ENCODE measurements around the gene PEX16. TPM values are rescaled to one million over a fixed set of nuclear protein-coding genes. Genes with fewer than 3 reads are reported as not detected.

PEX16 gene
- total and polyA plus RNA-seq, 10 donors = 29.2 to 50.1 (median 34.9) TPM

- DNase-seq = no peak
- H3K4me3 ChIP-seq = no peak overlapping the region
- WGBS, 5 donors = 86 to 93% (median 89%) methylated on average over 16 to 22 of the region's 22 CpGs
- no peaks in the 10 kb centered on the region for H3K27me3 ChIP-seq (replicated peaks in 1 of 7)
- intact Hi-C loops (cut with DNase I; ENCODE audit: low total_unique reads) = no loop called here
- TF ChIP-seq POLR2A (IDR thresholded peaks at IDR 0.05) (no peak), CTCF (IDR thresholded peaks at IDR 0.05 in 8 of 11, conservative IDR thresholded peaks at IDR 0.05 in 3 of 11) (no peak), POLR2AphosphoS5 (IDR thresholded peaks at IDR 0.05) (no peak)
- H3K27ac ChIP-seq = no peak overlapping the region
- peaks cover 13 to 47% (median 22%) of the 10 kb centered on the region in 6 donors for H3K4me1 ChIP-seq
- H3K36me3 ChIP-seq = peaks cover 2 to 73% (median 66%) of the 10 kb centered on the region in 6 donors
- no peaks in the 10 kb centered on the region for H3K9me3 ChIP-seq
Measured at GRCh38 chr11:45913942-45914635, 3.6 kb downstream of the PEX16 start.

GRCh38 chr11:45913514-45913913, 4.2 kb downstream of the PEX16 start:
- Histone ChIP-seq H3K9me3 (no peaks in the 10 kb centered on the region), H3K4me3 (no peak overlapping the region), H3K4me1 (peaks cover 10 to 41% (median 17%) of the 10 kb centered on the region in 6 donors), H3K36me3 (peaks cover 2 to 78% (median 67%) of the 10 kb centered on the region in 6 donors), H3K27me3 (replicated peaks in 1 of 7) (no peaks in the 10 kb centered on the region), H3K27ac (no peak overlapping the region)
- TF ChIP-seq POLR2AphosphoS5 (IDR thresholded peaks at IDR 0.05) (no peak), POLR2A (IDR thresholded peaks at IDR 0.05) (no peak), CTCF (IDR thresholded peaks at IDR 0.05 in 8 of 11, conservative IDR thresholded peaks at IDR 0.05 in 3 of 11) (no peak)
- 89 to 97% (median 96%) methylated on average over 12 to 19 of the region's 19 CpGs for WGBS, 5 donors
- no peak for DNase-seq
- intact Hi-C loops (cut with DNase I; ENCODE audit: low total_unique reads) = no loop called here

GRCh38 chr11:45910623-45911022, 7.1 kb downstream of the PEX16 start:
- WGBS, 5 donors = 89 to 93% (median 91%) methylated on average over 9 of the region's 9 CpGs
- TF ChIP-seq POLR2AphosphoS5 (IDR thresholded peaks at IDR 0.05) (no peak), POLR2A (IDR thresholded peaks at IDR 0.05) (no peak), CTCF (IDR thresholded peaks at IDR 0.05 in 8 of 11, conservative IDR thresholded peaks at IDR 0.05 in 3 of 11) (no peak)
- Histone ChIP-seq H3K27ac (no peak overlapping the region), H3K4me1 (peaks cover 0 to 42% (median 13%) of the 10 kb centered on the region in 6 donors), H3K36me3 (peaks cover 2 to 70% (median 66%) of the 10 kb centered on the region in 6 donors), H3K9me3 (no peaks in the 10 kb centered on the region), H3K4me3 (no peak overlapping the region), H3K27me3 (replicated peaks in 1 of 7) (no peaks in the 10 kb centered on the region)
- intact Hi-C loops (cut with DNase I; ENCODE audit: low total_unique reads) = no loop called here
- no peak for DNase-seq

- H3K27me3 ChIP-seq (replicated peaks in 1 of 7) = no peaks in the 10 kb centered on the region
- peaks cover 0 to 38% (median 11%) of the 10 kb centered on the region in 6 donors for H3K4me1 ChIP-seq
- TF ChIP-seq CTCF (IDR thresholded peaks at IDR 0.05 in 8 of 11, conservative IDR thresholded peaks at IDR 0.05 in 3 of 11) = no peak
- TF ChIP-seq POLR2AphosphoS5 (IDR thresholded peaks at IDR 0.05) = peak in 1 of 3 donors; percentile 57
- 90 to 95% (median 93%) methylated on average over 24 to 32 of the region's 32 CpGs for WGBS, 5 donors
- peaks cover 2 to 62% (median 59%) of the 10 kb centered on the region in 6 donors for H3K36me3 ChIP-seq
- H3K9me3 ChIP-seq = no peaks in the 10 kb centered on the region
- no peak for DNase-seq
- intact Hi-C loops (cut with DNase I; ENCODE audit: low total_unique reads) = no loop called here
- H3K4me3 ChIP-seq = no peak overlapping the region
- no peak overlapping the region for H3K27ac ChIP-seq
Measured at GRCh38 chr11:45909594-45910475, 7.8 kb downstream of the PEX16 start.

All from spleen (tissue), 11 donors.